PC-3 (cell line): ENCODE data around the gene MVK. TPM values are rescaled to one million over a fixed set of nuclear protein-coding genes. Genes with fewer than 3 reads are reported as not detected.

Source experiments
- ATAC-seq: fragments of 200-7000 bp; cut with Tn5 transposase; 2 replicates; pipeline ENCODE4 v1.9.1; 2020; ENCODE audit warnings: mild to moderate bottlenecking, moderate library complexity
- BruUV-seq: library from RNA; stranded (reverse); fragments of 400-500 nt; replicated peaks from 2 replicates; lab custom pipeline; 2021; lab: Mats Ljungman, UMichigan
- CTCF ChIA-PET: fragments of 300-600 bp; sonication (Branson Sonifier 250); formaldehyde crosslinking; loops from one replicate; lab custom pipeline; 2022; ENCODE audit warnings: antibody characterized with exemption; lab: Charles Lee
- POLR2A ChIA-PET: fragments of 300-600 bp; sonication (Branson Sonifier 250); formaldehyde crosslinking; loops from one replicate; lab custom pipeline; 2022; ENCODE audit warnings: antibody characterized with exemption; ENCODE audit not compliant: unreplicated experiment; lab: Charles Lee
- DNase-seq: peaks from one replicate; pipeline ENCODE4 v3.0.0-alpha.2; 2015
- H2AFZ ChIP-seq: fragments of 300-600 bp; sonication (generic); 2 replicates; pipeline ENCODE4 v1.6.0; 2016; ENCODE audit warnings: antibody characterized with exemption, low read length
- H3F3A ChIP-seq: fragments of 300-600 bp; sonication (generic); one replicate; pipeline ENCODE4 v1.6.0; 2017; ENCODE audit warnings: antibody characterized with exemption, low read length, control low read depth, mild to moderate bottlenecking; ENCODE audit not compliant: unreplicated experiment
- H3K27ac ChIP-seq: fragments of 300-600 bp; sonication (generic); 2 replicates; pipeline ENCODE4 v1.5.1; 2016; ENCODE audit warnings: mild to moderate bottlenecking, low read length
- H3K27me3 ChIP-seq: fragments of 300-600 bp; sonication (generic); 2 replicates; pipeline ENCODE4 v1.6.1; 2016; ENCODE audit warnings: low read length, mixed read lengths
- H3K36me3 ChIP-seq: fragments of 300-600 bp; sonication (generic); 2 replicates; pipeline ENCODE4 v1.6.1; 2016; ENCODE audit warnings: low read depth, mixed run types, low read length, mixed read lengths
- H3K4me1 ChIP-seq: fragments of 300-600 bp; sonication (generic); 2 replicates; pipeline ENCODE4 v1.5.1; 2016; ENCODE audit warnings: low read length; ENCODE audit not compliant: insufficient read depth
- H3K4me2 ChIP-seq: fragments of 300-600 bp; sonication (generic); 2 replicates; pipeline ENCODE4 v1.6.0; 2016; ENCODE audit warnings: low read length
- H3K4me3 ChIP-seq: fragments of 300-600 bp; sonication (generic); 2 replicates; pipeline ENCODE4 v1.5.1; 2016; ENCODE audit warnings: mild to moderate bottlenecking, low read length, mixed read lengths
- H3K79me2 ChIP-seq: fragments of 300-600 bp; sonication (generic); 2 replicates; pipeline ENCODE4 v1.6.1; 2017; ENCODE audit warnings: low read length, mixed read lengths
- H3K9ac ChIP-seq: fragments of 300-600 bp; sonication (generic); 2 replicates; pipeline ENCODE4 v1.6.0; 2016; ENCODE audit warnings: mild to moderate bottlenecking, low read length
- H3K9me2 ChIP-seq: fragments of 300-600 bp; sonication (generic); replicated peaks from 2 replicates; pipeline ENCODE4 v1.6.1; 2016; ENCODE audit warnings: mixed run types, low read length, mixed read lengths
- H3K9me3 ChIP-seq: fragments of 300-600 bp; sonication (generic); 2 replicates; pipeline ENCODE4 v1.6.1; 2016; ENCODE audit warnings: low read length, mixed read lengths
- H4K20me1 ChIP-seq: fragments of 300-600 bp; sonication (generic); 2 replicates; pipeline ENCODE4 v1.6.1; 2016; ENCODE audit warnings: low read length, mixed read lengths
- CTCF ChIP-seq: fragments of 300-600 bp; sonication (generic); conservative IDR thresholded peaks from 2 replicates; pipeline ENCODE4 v1.5.1; 2017; ENCODE audit warnings: antibody characterized with exemption, low read depth, mild to moderate bottlenecking, low read length
- EZH2 ChIP-seq: fragments of 300-600 bp; sonication (generic); IDR thresholded peaks from one replicate; pipeline ENCODE4 v1.6.1; 2017; ENCODE audit warnings: antibody characterized with exemption, mild to moderate bottlenecking, low read length; ENCODE audit not compliant: unreplicated experiment
- EZH2phosphoT487 ChIP-seq: fragments of 300-600 bp; sonication (generic); IDR thresholded peaks from 2 replicates; pipeline ENCODE4 v1.6.1; 2018; ENCODE audit warnings: mild to moderate bottlenecking, antibody characterized with exemption, low read length, borderline replicate concordance
- intact Hi-C: fragments of 100-400 bp; cut with micrococcal nuclease; formaldehyde crosslinking; loops from 2 replicates; pipeline ENCODE4 v1.9.0; 2023
- total RNA-seq: library from RNA; depleted of rRNA; stranded (reverse); fragments of >200 nt; gene quantifications from 2 replicates; pipeline ENCODE4 v1.2.3, GENCODE V29; 2014

MVK gene
- total RNA-seq, 1 experiment from 2014 or later: 47.8 TPM

- H3K9me3 ChIP-seq: no peaks in the 10 kb centered on the region
- no peaks in the 10 kb centered on the region for H3K4me1 ChIP-seq
- no peaks in the 10 kb centered on the region for H4K20me1 ChIP-seq
- ATAC-seq: no peak
- no peaks in the 10 kb centered on the region for H3K9me2 ChIP-seq
- BruUV-seq: no TSS peak
- CTCF ChIA-PET: no interaction called here
- H3K36me3 ChIP-seq: no peaks in the 10 kb centered on the region
- no peak overlapping the region for H3K27ac ChIP-seq
- no peak overlapping the region for H2AFZ ChIP-seq
- intact Hi-C loops: no loop called here
- no peaks in the 10 kb centered on the region for H3K79me2 ChIP-seq
- DNase-seq: no peak
- peaks cover 18% of the 10 kb centered on the region for H3K27me3 ChIP-seq
- no peaks in the 10 kb centered on the region for H3F3A ChIP-seq
- no peak overlapping the region for H3K4me2 ChIP-seq
- TF ChIP-seq EZH2 (no peak), CTCF (no peak), EZH2phosphoT487 (no peak)
- no peak overlapping the region for H3K9ac ChIP-seq
- no peak overlapping the region for H3K4me3 ChIP-seq
- POLR2A ChIA-PET: no interaction called here
Observed at GRCh38 chr12:109612003-109612402, 38.4 kb downstream of the MVK start.

GRCh38 chr12:109612975-109613502 is 39.4 kb downstream of the MVK start:
- DNase-seq: peak; percentile 63
- H3K4me1 ChIP-seq: no peaks in the 10 kb centered on the region
- H3K9me3 ChIP-seq: no peaks in the 10 kb centered on the region

More at GRCh38 chr12:109612975-109613502, 39.4 kb downstream of the MVK start:
- H3K36me3 ChIP-seq: no peaks in the 10 kb centered on the region
- H3F3A ChIP-seq: no peaks in the 10 kb centered on the region
- ChIA-PET CTCF (interaction anchor here (1.7 kb wide), 1 partner anchor 15 kb away, joined by 4 read pairs; no protein-coding TSS in a partner anchor), POLR2A (no interaction called here)
- H4K20me1 ChIP-seq: no peaks in the 10 kb centered on the region
- H2AFZ ChIP-seq: no peak overlapping the region
- no peak overlapping the region for H3K4me3 ChIP-seq
- no peaks in the 10 kb centered on the region for H3K79me2 ChIP-seq
- intact Hi-C loops: no loop called here
- H3K27me3 ChIP-seq: peaks cover 27% of the 10 kb centered on the region
- H3K9ac ChIP-seq: no peak overlapping the region
- no peak overlapping the region for H3K4me2 ChIP-seq
- TF ChIP-seq EZH2phosphoT487: no peak
- peak; percentile 67 for TF ChIP-seq CTCF
- H3K27ac ChIP-seq: no peak overlapping the region
- no peaks in the 10 kb centered on the region for H3K9me2 ChIP-seq
- no TSS peak for BruUV-seq
- peak; percentile 79 for ATAC-seq
